Dermis blood vessel endothelial cell (primary cell): ENCODE data around the gene TNFRSF19. TPM values are rescaled to one million over a fixed set of nuclear protein-coding genes. Genes with fewer than 3 reads are reported as not detected.

Experiments used
- DNase-seq: peaks from one replicate; pipeline ENCODE4 v3.0.0; 2010
- total RNA-seq: library from RNA; depleted of rRNA; stranded (reverse); fragments of >200 nt; gene quantifications from 2 replicates; pipeline ENCODE4 v1.2.3, GENCODE V29; 2014

The TNFRSF19 gene
- total RNA-seq, 1 donor from 2014 or later = 0.17 TPM

- DNase-seq = peak; percentile 94
These were observed 38.6 kb downstream of the TNFRSF19 start for GRCh38 chr13:23608701-23609413.

- DNase-seq = peak; percentile 55
These were observed 39.2 kb downstream of the TNFRSF19 start for GRCh38 chr13:23609414-23609760.

DNA sequence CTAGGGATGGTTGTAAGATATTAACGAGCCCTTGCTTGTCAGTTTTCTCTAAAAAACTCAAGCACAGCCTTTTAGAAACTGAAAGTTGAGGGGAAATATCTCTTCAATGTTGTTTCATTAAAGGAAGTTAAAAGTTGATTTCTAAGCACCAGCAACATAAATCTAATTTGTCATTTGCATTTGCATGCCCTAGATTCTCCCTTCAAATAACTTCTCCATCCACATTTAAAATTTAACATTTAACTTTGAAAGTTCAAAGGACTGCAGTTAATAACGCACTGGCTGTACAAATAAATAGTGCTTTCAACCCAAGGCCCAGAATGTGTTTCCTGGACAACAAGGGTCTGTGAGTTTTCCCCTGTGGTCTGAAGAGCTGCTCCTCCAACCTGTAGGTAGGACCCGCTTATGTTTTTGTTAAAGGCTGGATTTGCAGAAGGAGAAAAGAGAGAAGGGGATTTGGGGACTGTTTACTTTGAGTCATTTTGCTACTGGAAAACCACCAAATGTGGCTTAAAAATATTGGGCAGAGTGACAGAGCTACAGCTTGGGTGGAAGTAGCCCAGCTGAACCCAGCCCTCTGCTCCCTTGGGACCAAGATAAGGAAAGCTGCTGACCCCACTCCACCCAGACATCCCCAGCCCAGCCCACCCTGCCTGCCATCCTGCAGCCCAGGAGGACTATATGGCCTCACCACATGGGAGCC, 39.8 kb downstream of the TNFRSF19 start:
- no peak for DNase-seq

DNA sequence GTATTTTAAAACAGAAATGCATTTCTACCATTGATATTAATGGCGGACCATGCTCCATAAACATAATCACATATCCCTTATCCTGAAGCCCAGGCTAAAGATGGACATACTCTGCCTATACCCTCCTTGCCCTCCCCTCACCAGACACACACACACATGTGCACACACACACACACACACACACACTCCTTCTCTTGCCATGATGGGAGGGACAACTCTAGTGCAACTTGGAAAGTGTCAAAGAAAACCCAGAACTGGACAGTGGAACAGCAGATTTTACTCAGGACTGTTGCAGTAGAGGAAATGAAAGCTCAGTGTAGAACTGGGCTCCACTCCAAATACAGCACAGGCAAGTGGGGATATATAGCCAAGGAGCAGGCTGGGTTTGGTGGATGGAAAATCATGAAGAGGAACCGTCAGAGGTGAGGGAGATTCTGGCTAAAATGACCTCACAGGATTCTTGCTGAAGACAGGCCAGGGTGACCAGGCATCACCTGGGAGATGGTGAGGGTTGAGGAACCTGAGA, 40.8 kb downstream of the TNFRSF19 start:
- DNase-seq = peak; percentile 41

DNA sequence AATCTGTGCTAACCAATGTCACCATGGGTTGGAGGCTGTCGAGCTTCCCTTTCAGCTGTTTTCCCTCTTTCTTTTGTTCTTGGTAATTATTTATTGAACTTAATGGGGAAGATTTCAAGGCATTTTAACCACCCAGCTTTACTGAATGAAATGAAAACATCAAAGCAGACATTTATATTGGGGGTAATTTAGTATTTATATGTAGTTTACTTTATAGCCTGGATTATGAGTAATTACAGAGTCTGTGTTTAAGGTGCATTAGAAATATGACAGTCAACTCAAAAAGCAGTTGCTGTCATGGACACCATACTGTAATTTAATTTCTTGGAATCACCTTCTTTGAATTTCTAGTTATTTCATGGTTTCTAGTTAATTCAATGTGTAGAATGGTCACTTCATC, 42.0 kb downstream of the TNFRSF19 start:
- no peak for DNase-seq

DNA sequence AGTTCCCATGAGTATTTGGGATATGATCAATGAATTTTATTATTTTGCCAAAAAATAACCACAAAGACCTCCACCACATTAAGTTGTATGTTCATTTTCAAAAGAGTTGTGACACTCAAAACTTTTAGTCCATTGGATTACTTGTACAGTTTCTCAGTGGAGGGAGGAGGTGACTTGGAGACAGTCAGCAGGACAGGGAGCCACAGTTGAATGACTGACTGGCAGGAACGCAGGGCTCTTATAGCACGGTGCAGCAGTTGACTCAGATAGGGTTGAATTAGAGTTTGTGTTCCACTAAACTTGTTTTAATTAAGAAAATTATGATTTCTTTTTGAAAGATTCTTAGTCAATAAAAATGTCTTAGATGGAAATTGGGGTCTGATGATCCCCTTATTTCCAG, 42.5 kb downstream of the TNFRSF19 start:
- no peak for DNase-seq

GRCh38 chr13:23613596-23613995, 43.4 kb downstream of the TNFRSF19 start:
- no peak for DNase-seq

DNA sequence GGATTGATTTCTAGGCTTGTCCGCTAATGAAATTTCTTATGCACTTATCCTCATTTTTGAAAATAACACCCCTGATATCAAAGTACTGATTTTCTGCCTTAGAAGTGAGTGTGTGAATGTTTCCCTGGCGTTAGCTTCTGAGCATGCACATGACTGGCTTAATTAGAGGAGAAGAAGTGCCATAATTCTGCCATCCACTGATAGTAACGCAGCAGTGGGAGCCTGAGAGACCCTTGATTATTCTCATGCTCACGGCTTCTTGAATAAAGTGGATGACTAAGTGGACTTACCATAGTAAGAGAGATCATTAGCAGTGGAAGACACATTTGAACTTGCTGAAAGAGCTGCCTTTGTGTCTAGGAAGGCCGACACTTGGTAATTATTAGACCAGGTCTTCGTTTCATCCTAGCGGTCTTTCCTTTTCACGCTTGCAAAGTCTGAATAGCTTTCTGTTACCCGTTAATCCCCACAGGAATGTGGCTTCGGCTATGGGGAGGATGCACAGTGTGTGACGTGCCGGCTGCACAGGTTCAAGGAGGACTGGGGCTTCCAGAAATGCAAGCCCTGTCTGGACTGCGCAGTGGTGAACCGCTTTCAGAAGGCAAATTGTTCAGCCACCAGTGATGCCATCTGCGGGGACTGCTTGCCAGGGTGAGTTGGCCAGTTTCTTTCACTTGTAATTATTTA, 45.3 kb downstream of the TNFRSF19 start:
- no peak for DNase-seq

DNA sequence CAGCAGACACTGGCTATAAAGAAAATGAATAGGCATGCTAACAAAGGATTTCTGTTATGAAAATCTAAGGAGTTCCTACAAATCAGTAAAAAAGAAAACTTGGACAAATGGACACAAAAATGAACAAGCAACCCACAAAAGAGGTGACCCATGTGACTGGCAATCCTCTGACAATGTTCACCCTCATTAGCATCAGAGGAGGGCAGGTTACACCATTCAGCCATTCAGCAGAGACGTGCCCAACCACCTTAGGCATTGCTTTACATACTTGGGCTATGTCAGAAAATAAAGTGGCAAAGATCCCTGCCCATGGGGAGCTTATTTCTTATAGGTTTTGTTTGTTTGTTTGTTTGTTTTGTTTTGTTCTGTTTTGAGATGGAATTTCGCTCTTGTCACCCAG, 46.0 kb downstream of the TNFRSF19 start:
- no peak for DNase-seq

GRCh38 chr13:23617551-23618024, 47.4 kb downstream of the TNFRSF19 start:
- DNase-seq = no peak

- DNase-seq = peak; percentile 72
These were observed 48.1 kb downstream of the TNFRSF19 start for GRCh38 chr13:23618341-23618740.

DNA sequence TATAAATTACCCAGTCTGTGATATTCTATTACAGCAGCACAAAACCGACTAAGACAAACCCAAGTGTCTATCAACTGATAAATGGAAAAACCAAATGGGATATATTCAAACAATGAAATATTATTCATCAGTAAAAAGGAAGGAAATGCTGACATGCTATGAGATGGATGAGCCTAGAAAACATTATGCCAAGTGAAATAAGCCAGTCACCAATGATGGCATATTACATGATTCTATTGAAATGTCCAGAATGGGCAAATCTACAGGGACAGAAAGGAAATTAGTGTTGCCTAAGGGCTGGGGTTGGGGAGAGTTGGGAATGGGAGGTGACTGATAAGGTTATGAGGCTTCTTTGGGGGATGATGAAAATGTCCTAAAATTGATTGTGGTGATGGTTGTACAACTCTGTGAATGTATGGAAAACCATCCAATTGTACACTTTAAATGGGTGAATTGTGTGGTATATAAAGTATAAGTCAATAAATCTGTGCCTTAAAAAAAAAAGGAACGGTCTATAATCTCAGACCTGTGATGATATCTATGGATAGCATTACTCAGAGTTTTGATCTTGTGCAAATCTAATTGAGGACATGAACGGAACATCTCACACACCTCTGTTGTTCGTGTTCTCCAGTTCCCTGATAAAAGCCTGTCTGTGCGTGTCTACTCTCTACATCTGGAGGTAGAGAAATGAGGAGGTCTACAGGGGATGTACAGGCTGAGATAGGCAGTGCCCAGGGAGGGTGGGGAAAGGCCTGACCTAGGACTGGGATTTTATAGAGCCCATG, 49.0 kb downstream of the TNFRSF19 start:
- DNase-seq = peak; percentile 33

DNA sequence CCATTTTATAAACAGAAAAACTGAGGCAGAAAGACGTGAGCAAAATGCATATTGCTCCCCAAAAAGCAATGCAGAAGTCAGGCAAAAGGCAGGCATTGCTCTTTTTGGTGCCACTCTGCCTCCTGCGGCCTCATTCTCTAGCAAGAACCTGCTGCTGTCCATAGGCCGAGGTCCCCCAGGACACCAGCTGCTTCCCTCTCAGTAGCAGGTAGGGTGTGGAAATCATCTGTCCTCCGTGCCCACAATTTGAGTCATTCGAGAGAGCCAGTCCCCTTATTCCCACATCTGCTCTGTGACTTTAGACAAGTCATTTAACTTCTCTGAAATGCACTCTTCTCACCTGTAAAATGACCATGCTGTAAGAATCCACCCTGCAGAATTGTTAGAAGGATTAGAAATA, 50.0 kb downstream of the TNFRSF19 start:
- no peak for DNase-seq

- no peak for DNase-seq
These were observed 50.6 kb downstream of the TNFRSF19 start for GRCh38 chr13:23620613-23621315.

DNA sequence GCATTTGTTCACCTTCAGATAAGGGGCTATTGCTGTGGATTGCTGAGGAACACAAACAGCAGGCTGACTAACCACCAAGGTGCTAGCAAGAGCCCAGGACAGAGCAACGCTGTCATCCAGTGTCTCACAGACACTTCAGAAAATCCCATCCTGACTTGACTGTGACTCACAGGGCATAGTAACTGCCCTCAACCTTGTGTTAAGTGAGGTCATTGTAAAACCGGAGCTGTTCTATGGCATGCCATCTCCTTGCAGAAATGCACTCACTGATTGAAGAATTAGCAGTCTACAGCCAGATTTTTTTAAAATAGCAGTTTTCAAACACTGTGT, 51.1 kb downstream of the TNFRSF19 start:
- DNase-seq = peak; percentile 29

GRCh38 chr13:23622985-23623384, 52.8 kb downstream of the TNFRSF19 start:
- no peak for DNase-seq

- no peak for DNase-seq
These were observed 53.2 kb downstream of the TNFRSF19 start for GRCh38 chr13:23623394-23623793.

DNA sequence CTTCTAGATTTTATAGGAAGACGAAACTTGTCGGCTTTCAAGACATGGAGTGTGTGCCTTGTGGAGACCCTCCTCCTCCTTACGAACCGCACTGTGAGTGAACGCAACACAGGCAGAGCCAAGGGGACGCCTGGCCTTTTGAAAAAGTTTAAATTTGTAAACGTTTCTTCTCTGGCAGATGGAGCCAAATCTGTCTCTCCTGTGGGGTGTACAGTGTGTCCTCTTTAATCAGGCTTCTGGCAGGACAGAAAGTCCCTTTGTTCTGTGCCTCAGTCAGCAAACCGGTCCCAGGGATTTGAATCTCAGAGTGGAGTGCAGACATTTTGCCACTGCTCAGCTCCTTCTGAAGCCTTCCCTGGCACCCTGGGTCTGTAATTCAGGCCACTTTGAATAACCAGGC, 56.5 kb downstream of the TNFRSF19 start:
- no peak for DNase-seq

- DNase-seq = no peak
These were observed 57.2 kb downstream of the TNFRSF19 start for GRCh38 chr13:23627410-23627809.

DNA sequence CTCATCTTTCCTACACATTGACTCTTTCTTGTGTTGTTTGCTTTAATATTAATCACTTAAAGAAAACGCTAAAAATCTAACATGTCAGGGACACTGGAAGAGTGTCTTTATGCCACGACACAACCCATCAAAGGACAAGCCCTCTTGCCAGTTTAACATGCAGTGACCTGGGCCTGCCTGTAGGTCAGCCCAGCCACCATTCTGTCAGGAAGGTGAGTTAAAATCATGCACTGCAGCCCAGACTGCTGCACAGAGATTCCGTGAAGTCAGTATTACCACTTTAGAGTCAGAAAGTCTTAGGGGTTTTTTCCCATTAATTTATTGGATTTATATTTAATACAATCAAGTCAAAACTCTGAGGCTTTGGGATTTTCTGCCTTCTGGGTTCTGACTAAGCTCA, 58.0 kb downstream of the TNFRSF19 start:
- no peak for DNase-seq

- DNase-seq = no peak
These were observed 58.8 kb downstream of the TNFRSF19 start for GRCh38 chr13:23628765-23629565.
